Measurements from ENCODE around the gene KRTAP23-1.

Gene KRTAP23-1

DNA sequence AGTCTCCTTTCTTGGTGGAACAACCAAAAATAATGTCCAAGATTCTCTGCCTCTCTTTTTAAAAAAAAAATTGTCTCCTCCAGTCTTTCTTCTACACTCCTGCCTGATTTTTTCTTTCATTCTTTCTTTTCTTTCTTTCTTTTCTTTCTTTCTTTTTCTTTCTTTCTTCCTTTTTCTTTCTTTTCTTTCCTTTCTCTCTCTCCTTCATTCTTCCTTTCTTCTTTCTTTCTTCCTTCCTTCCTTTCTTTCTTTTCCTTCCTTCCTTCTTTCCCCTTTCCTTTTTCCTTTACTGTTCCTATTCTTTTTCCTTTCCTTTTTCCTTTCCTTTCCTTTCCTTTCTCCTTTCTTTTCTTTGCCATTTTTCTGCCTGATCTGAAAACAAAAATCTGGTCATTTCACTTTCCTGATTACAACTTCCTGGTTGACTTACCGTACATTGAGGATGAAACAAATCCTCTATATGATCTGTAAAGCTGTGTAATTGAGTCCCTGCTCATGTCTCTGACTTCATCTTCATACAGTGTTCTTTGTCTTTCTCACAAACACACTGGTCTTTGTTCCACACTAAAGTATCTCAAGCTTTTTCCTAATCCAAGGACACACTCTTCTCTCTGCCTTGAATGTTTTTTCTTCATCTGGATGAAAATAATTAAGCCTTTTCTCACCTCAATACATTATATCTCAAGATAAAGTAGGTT lies 6.1 kb upstream of the KRTAP23-1 start:
- DNase-seq (ENCODE audit: low read depth), result no peak
- TF ChIP-seq, protein P1, sequence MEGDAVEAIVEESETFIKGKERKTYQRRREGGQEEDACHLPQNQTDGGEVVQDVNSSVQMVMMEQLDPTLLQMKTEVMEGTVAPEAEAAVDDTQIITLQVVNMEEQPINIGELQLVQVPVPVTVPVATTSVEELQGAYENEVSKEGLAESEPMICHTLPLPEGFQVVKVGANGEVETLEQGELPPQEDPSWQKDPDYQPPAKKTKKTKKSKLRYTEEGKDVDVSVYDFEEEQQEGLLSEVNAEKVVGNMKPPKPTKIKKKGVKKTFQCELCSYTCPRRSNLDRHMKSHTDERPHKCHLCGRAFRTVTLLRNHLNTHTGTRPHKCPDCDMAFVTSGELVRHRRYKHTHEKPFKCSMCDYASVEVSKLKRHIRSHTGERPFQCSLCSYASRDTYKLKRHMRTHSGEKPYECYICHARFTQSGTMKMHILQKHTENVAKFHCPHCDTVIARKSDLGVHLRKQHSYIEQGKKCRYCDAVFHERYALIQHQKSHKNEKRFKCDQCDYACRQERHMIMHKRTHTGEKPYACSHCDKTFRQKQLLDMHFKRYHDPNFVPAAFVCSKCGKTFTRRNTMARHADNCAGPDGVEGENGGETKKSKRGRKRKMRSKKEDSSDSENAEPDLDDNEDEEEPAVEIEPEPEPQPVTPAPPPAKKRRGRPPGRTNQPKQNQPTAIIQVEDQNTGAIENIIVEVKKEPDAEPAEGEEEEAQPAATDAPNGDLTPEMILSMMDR (conservative IDR thresholded peaks at IDR 0.05; ENCODE audit: low read depth, low read length), result no peak
- no peak overlapping the region for H3K4me3 ChIP-seq (ENCODE audit: low read length)

- TF ChIP-seq, protein P1 (conservative IDR thresholded peaks at IDR 0.05; ENCODE audit: low read depth, low read length), result no peak
- DNase-seq (ENCODE audit: low read depth), result no peak
- no peak overlapping the region for H3K4me3 ChIP-seq (ENCODE audit: low read length)
These were observed 3.1 kb upstream of the KRTAP23-1 start for GRCh38 chr21:30351534-30351933.

- TF ChIP-seq, protein P1 (conservative IDR thresholded peaks at IDR 0.05; ENCODE audit: low read depth, low read length), result no peak
- no peak overlapping the region for H3K4me3 ChIP-seq (ENCODE audit: low read length)
- DNase-seq (ENCODE audit: low read depth), result no peak
These were observed 1.2 kb upstream of the KRTAP23-1 start for GRCh38 chr21:30349572-30349971.

- TF ChIP-seq, protein P1 (conservative IDR thresholded peaks at IDR 0.05; ENCODE audit: low read depth, low read length), result no peak
- DNase-seq (ENCODE audit: low read depth), result no peak
- H3K4me3 ChIP-seq (ENCODE audit: low read length), result no peak overlapping the region
These were observed 3.4 kb downstream of the KRTAP23-1 start for GRCh38 chr21:30345014-30345413.

GRCh38 chr21:30340714-30341573 lies 7.5 kb downstream of the KRTAP23-1 start:
- H3K4me3 ChIP-seq (ENCODE audit: low read length), result no peak overlapping the region
- DNase-seq (ENCODE audit: low read depth), result no peak
- TF ChIP-seq, protein P1 (conservative IDR thresholded peaks at IDR 0.05; ENCODE audit: low read depth, low read length), result peak; percentile 80

DNA sequence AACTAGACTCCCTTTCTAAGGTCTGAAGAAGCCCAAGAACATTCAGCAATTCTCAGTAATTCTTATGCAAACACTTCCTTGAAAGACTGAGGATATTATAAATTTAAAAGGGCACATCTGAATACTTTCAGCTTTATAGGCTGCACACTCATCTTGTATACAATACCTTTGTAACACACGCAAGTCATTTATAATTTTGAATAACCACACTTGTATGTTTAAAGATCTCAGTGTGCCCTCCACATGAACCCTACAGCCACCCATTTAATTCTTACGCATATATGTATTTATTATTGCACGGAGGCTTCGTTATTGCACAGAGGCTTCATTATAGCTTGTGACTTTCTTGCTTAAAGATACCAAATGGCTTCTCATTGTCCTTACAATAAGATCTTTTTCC lies 9.7 kb downstream of the KRTAP23-1 start:
- H3K4me3 ChIP-seq (ENCODE audit: low read length), result no peak overlapping the region
- TF ChIP-seq, protein P1 (conservative IDR thresholded peaks at IDR 0.05; ENCODE audit: low read depth, low read length), result no peak
- no peak for DNase-seq (ENCODE audit: low read depth)
